Measurements from ENCODE around the gene KCNK7. TPM values are rescaled to one million over a fixed set of nuclear protein-coding genes. Genes with fewer than 3 reads are reported as not detected.

The KCNK7 gene
- total RNA-seq, 1 donor from 2014 or later = 0.69 TPM

DNA sequence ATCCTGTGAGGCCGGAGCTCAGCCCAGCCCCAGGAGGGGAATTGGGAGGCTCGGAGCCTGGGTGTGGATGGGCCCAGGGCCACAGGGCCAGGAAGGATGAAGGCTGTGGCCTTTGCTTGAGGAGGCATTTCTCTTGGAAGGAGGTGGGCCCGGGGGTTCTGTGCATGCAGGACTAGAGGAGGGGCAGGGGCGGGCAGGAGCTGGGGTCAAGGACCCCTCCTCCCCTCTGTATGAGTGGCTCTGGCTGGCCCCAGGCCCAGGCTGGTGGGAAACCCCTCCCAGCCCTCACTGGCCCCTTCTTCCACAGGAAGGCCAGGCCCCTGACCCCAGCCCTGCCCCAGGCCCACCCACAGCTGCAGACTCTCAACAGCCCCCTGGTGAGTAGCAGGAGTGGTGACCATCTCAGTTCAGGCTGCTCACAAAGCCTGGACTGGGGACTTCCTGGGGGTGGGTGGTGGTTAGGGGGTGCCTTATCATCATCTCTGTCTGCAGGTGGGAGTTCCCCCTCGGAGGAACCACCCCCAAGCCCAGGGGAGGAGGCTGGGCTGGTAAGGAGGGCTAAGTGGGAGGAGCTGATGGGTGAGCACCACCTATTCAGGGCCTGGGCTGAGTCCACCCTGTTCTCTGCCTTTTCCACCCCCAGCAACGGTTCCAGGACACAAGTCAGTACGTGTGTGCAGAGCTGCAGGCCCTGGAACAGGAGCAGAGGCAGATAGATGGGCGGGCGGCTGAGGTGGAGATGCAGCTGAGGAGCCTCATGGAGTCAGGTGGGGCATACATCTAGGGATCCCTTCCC is 6.0 kb downstream of the KCNK7 start:
- Mint-ChIP-seq H3K4me1 (ENCODE audit: low read depth, unreplicated experiment) (peaks cover 16% of the 10 kb centered on the region), H3K36me3 (ENCODE audit: unreplicated experiment) (no peaks in the 10 kb centered on the region), H3K4me3 (ENCODE audit: unreplicated experiment) (no peak overlapping the region), H3K27ac (ENCODE audit: unreplicated experiment) (no peak overlapping the region), H3K9me3 (ENCODE audit: unreplicated experiment) (peaks cover 8% of the 10 kb centered on the region), H3K27me3 (ENCODE audit: unreplicated experiment) (peaks cover 14% of the 10 kb centered on the region)
- TF ChIP-seq CTCF (IDR thresholded peaks at IDR 0.05; ENCODE audit: partially characterized antibody, unreplicated experiment) = no peak
- no peak for DNase-seq

DNA sequence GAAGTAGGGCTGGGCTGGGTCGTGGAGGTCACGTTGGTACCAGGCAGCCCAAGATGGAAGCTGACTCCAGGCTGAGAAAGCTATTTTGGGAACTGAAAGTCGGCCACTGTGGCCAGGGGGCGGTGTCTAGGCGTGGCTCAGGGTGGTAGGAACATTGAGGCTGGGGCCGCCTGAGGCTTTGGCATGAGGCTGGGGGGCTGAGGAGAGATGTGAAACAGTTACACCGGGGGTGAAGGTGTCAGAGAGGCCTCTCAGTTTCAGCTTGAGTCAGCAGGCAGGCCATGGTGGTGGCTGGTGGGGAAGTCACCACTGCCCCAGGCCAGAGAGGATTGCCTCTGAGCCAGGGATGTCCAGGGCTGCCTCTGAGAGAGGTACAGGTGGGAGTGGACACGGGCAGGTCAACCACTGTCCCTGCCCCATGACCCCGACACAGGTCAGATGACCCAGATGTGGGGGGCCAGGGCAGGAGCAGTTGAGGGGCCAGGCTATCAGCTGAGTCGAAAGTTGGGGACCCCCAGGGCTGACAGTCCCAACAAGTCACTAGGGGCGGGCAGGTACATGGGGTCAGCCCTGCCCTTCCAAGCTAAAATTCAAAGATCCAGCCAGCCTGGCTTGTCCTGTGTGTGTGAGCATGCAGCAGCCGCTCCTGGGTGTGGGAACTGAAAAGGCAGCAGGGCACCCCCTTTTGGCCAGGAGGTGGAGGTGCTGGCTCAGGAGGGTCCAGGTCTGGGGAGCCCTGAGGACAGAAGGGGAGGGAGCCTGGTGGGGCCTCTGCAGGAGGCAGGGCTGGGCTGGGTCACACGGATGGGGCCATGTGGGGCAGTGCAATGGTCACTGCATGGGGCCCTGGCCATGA is 7.2 kb downstream of the KCNK7 start:
- DNase-seq = peak; percentile 62
- Mint-ChIP-seq H3K36me3 (ENCODE audit: unreplicated experiment) (no peaks in the 10 kb centered on the region), H3K4me3 (ENCODE audit: unreplicated experiment) (no peak overlapping the region)

DNA sequence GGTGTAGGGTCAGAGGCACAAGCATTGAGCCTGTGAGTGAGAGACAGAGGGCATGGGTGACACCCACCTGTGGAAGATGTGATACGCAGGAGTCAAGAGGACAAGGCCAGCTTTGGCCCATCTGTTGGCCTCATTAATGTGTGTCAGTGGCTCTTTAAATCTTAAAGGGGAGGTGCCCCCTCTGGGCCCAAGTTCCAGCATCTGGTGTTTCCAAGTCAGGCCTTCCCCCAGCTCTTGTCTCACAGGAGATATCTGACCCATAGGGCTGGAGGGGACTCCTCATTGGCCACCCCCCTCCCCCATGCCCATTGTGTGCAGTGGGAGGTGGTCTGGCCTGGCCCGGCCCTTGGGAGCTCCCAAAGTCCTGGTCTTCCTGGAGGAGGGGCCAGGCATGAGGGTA is 8.9 kb downstream of the KCNK7 start:
- Mint-ChIP-seq H3K36me3 (ENCODE audit: unreplicated experiment) (no peaks in the 10 kb centered on the region), H3K27ac (ENCODE audit: unreplicated experiment) (peak overlapping the region; percentile 57), H3K4me1 (ENCODE audit: low read depth, unreplicated experiment) (peaks cover 16% of the 10 kb centered on the region), H3K9me3 (ENCODE audit: unreplicated experiment) (peaks cover 11% of the 10 kb centered on the region), H3K27me3 (ENCODE audit: unreplicated experiment) (peaks cover 25% of the 10 kb centered on the region), H3K4me3 (ENCODE audit: unreplicated experiment) (no peak overlapping the region)
- TF ChIP-seq CTCF (IDR thresholded peaks at IDR 0.05; ENCODE audit: partially characterized antibody, unreplicated experiment) = no peak
- no peak for DNase-seq

More for the DNA sequence above, 7.2 kb downstream of the KCNK7 start:
- Mint-ChIP-seq H3K27me3 (ENCODE audit: unreplicated experiment) (peaks cover 17% of the 10 kb centered on the region), H3K27ac (ENCODE audit: unreplicated experiment) (peak overlapping the region; percentile 28), H3K4me1 (ENCODE audit: low read depth, unreplicated experiment) (peaks cover 16% of the 10 kb centered on the region), H3K9me3 (ENCODE audit: unreplicated experiment) (peaks cover 10% of the 10 kb centered on the region)
- TF ChIP-seq CTCF (IDR thresholded peaks at IDR 0.05; ENCODE audit: partially characterized antibody, unreplicated experiment) = peak; percentile 54

DNA sequence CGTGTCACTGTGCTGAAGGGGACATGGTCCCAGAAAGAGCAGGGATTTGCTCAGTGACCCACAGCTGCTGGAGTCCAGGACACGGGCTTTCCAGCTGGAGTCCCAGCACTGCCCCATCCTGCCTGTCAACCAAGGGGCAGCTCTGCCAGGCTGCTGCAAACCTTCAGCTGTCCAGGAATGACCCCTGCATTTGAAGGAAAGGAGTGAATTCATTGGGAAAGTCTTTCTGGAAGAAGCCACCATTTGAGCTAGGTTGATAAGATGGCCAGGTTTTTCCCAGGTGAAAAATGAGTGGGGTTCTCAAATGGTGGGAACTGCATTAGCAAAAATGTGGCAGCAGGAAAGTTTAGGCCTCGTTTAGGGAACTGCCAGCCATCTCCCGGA is 9.4 kb downstream of the KCNK7 start:
- Mint-ChIP-seq H3K9me3 (ENCODE audit: unreplicated experiment) (peaks cover 9% of the 10 kb centered on the region), H3K27me3 (ENCODE audit: unreplicated experiment) (peaks cover 25% of the 10 kb centered on the region), H3K4me3 (ENCODE audit: unreplicated experiment) (no peak overlapping the region), H3K4me1 (ENCODE audit: low read depth, unreplicated experiment) (peaks cover 14% of the 10 kb centered on the region), H3K27ac (ENCODE audit: unreplicated experiment) (peak overlapping the region; percentile 57), H3K36me3 (ENCODE audit: unreplicated experiment) (no peaks in the 10 kb centered on the region)
- TF ChIP-seq CTCF (IDR thresholded peaks at IDR 0.05; ENCODE audit: partially characterized antibody, unreplicated experiment) = no peak
- no peak for DNase-seq

All from glutamatergic neuron (in vitro differentiated cells).